OCI-LY7 (cell line): ENCODE data around the gene ZNF592.

Experiments used
- EZH2phosphoT487 ChIP-seq: fragments of 200-600 bp; sonication (generic); IDR thresholded peaks from 2 replicates; pipeline ENCODE4 v1.6.1; 2018; ENCODE audit warnings: low read depth, borderline replicate concordance, mild to moderate bottlenecking, mixed run types, antibody characterized with exemption, low read length, moderate library complexity, mixed read lengths
- TF ChIP-seq, protein P1 (sequence below): fragments of 200-600 bp; sonication (generic); conservative IDR thresholded peaks from 2 replicates; pipeline ENCODE4 v1.5.1; 2014; ENCODE audit warnings: mild to moderate bottlenecking, antibody characterized with exemption, low read length, moderate library complexity, mixed read lengths

GRCh38 chr15:84798436-84798946 is 50.1 kb downstream of the ZNF592 start:
- TF ChIP-seq, protein P1, sequence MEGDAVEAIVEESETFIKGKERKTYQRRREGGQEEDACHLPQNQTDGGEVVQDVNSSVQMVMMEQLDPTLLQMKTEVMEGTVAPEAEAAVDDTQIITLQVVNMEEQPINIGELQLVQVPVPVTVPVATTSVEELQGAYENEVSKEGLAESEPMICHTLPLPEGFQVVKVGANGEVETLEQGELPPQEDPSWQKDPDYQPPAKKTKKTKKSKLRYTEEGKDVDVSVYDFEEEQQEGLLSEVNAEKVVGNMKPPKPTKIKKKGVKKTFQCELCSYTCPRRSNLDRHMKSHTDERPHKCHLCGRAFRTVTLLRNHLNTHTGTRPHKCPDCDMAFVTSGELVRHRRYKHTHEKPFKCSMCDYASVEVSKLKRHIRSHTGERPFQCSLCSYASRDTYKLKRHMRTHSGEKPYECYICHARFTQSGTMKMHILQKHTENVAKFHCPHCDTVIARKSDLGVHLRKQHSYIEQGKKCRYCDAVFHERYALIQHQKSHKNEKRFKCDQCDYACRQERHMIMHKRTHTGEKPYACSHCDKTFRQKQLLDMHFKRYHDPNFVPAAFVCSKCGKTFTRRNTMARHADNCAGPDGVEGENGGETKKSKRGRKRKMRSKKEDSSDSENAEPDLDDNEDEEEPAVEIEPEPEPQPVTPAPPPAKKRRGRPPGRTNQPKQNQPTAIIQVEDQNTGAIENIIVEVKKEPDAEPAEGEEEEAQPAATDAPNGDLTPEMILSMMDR: no peak
- no peak for TF ChIP-seq EZH2phosphoT487
